Measurements from ENCODE around the gene DIDO1. TPM values are rescaled to one million over a fixed set of nuclear protein-coding genes. Genes with fewer than 3 reads are reported as not detected.

DIDO1 gene
- total and polyA plus RNA-seq, 2 of the 13 experiments (the other 11 are each of a cell fraction or from before 2014, with no cell fraction given): 75.0 to 75.1 TPM

DNA sequence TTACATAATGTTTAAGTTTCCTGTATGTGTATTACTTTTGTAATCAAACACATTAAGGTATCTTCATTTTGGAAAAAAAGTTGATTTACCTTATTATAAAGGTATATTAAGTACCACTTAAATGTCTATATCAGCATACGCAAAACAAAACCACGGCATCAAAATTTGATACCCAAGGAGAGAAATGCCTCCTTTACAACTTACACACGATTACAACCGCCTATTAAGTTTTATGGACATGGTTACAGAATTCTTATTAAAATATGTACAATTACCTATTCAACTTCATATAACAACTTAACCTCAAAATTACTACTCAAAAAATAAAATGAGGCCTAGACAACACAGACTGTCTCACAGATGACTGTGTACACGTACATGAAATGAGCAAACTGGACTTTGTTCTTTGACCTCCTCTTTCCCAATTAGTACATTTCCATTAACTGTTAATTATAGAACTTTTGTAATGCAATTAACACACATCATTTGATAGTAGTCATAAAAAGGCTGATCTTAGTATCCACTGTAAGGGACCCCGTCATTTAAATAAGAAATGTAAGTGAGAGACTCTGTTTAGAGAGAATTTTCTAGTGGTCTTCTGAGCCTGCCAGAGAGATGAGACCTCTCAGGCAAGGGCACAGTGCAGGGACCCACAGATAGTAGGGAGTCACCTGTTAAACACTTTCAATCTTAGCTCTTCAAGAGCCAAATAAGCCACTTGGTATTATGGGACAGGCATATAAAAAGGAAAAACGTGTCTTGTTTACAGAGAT, 2.5 kb downstream of the DIDO1 start (continued):
- no peak for TF ChIP-seq ZNF468 (CRISPR knock-in tag; IDR thresholded peaks at IDR 0.05)
- TF ChIP-seq ZNF781 (CRISPR knock-in tag; IDR thresholded peaks at IDR 0.05; ENCODE audit: borderline replicate concordance, not compliant biosample characterization): no peak
- TF ChIP-seq DMAP1 (CRISPR knock-in tag; IDR thresholded peaks at IDR 0.05): peak; percentile 78
- no peak for TF ChIP-seq NBN (conservative IDR thresholded peaks at IDR 0.05)
- TF ChIP-seq, protein P1, sequence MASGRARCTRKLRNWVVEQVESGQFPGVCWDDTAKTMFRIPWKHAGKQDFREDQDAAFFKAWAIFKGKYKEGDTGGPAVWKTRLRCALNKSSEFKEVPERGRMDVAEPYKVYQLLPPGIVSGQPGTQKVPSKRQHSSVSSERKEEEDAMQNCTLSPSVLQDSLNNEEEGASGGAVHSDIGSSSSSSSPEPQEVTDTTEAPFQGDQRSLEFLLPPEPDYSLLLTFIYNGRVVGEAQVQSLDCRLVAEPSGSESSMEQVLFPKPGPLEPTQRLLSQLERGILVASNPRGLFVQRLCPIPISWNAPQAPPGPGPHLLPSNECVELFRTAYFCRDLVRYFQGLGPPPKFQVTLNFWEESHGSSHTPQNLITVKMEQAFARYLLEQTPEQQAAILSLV (CRISPR knock-in tag; IDR thresholded peaks at IDR 0.05; ENCODE audit: borderline replicate concordance): no peak
- no peak for TF ChIP-seq GZF1 (CRISPR knock-in tag; IDR thresholded peaks at IDR 0.05)
- TF ChIP-seq CEBPB (IDR thresholded peaks at IDR 0.05; ENCODE audit: borderline replicate concordance, low read depth, low read length): peak; percentile 88
- no peak; the same call in 1 of the 2 replicates for TF ChIP-seq ZNF264 (CRISPR knock-in tag; IDR thresholded peaks at IDR 0.05)
- no peak for TF ChIP-seq ZNF101 (CRISPR knock-in tag; IDR thresholded peaks at IDR 0.05; ENCODE audit: borderline replicate concordance, low read depth)
- no peak for TF ChIP-seq IKZF1 (IDR thresholded peaks at IDR 0.05)
- peak; percentile 56; the same call in 1 of the 2 replicates for TF ChIP-seq IRF2 (CRISPR knock-in tag; IDR thresholded peaks at IDR 0.05)
- TF ChIP-seq CREM (IDR thresholded peaks at IDR 0.05): peak; percentile 86
- TF ChIP-seq CREM (CRISPR knock-in tag; IDR thresholded peaks at IDR 0.05): no peak
- TF ChIP-seq CHD4 (IDR thresholded peaks at IDR 0.05; ENCODE audit: borderline replicate concordance, low read length): peak; percentile 100
- TF ChIP-seq, protein P2, sequence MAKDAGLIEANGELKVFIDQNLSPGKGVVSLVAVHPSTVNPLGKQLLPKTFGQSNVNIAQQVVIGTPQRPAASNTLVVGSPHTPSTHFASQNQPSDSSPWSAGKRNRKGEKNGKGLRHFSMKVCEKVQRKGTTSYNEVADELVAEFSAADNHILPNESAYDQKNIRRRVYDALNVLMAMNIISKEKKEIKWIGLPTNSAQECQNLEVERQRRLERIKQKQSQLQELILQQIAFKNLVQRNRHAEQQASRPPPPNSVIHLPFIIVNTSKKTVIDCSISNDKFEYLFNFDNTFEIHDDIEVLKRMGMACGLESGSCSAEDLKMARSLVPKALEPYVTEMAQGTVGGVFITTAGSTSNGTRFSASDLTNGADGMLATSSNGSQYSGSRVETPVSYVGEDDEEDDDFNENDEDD (CRISPR knock-in tag; IDR thresholded peaks at IDR 0.05; ENCODE audit: borderline replicate concordance): peak; percentile 26; the same call in 1 of the 2 replicates
- no peak for TF ChIP-seq GPN1 (CRISPR knock-in tag; IDR thresholded peaks at IDR 0.05; ENCODE audit: borderline replicate concordance)
- TF ChIP-seq, protein P3, sequence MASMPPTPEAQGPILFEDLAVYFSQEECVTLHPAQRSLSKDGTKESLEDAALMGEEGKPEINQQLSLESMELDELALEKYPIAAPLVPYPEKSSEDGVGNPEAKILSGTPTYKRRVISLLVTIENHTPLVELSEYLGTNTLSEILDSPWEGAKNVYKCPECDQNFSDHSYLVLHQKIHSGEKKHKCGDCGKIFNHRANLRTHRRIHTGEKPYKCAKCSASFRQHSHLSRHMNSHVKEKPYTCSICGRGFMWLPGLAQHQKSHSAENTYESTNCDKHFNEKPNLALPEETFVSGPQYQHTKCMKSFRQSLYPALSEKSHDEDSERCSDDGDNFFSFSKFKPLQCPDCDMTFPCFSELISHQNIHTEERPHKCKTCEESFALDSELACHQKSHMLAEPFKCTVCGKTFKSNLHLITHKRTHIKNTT (CRISPR knock-in tag; IDR thresholded peaks at IDR 0.05): no peak
- peak; percentile 71; the same call in 1 of the 2 replicates for TF ChIP-seq THAP11 (CRISPR knock-in tag; IDR thresholded peaks at IDR 0.05)
- no peak for TF ChIP-seq RNF219 (CRISPR knock-in tag; IDR thresholded peaks at IDR 0.05)
- TF ChIP-seq ZBTB34 (CRISPR knock-in tag; IDR thresholded peaks at IDR 0.05): no peak
- no peak for TF ChIP-seq NFKB2 (CRISPR knock-in tag; IDR thresholded peaks at IDR 0.05; ENCODE audit: borderline replicate concordance)
- TF ChIP-seq CREBL2 (CRISPR knock-in tag; IDR thresholded peaks at IDR 0.05; ENCODE audit: borderline replicate concordance): no peak
- TF ChIP-seq NKX3-1 (CRISPR knock-in tag; IDR thresholded peaks at IDR 0.05): no peak

Measured in HepG2 (cell line).